DMS79 (cell line): ENCODE data around the gene HYAL1.
A peak's percentile ranks its signal among the peaks of the same experiment; 100 is the strongest.
"Not testable (repeated sequence)": the region's sequence is repeated elsewhere in the genome, so short reads cannot be mapped to it uniquely, and the experiment has no call there.

Source experiments
- DNase-seq: peaks from one replicate; lab custom pipeline; 2025; lab: John Stamatoyannopoulos, UW

Gene HYAL1

GRCh38 chr3:50272911-50273688, 30.3 kb downstream of the HYAL1 start:
- DNase-seq: peak; percentile 49

DNA sequence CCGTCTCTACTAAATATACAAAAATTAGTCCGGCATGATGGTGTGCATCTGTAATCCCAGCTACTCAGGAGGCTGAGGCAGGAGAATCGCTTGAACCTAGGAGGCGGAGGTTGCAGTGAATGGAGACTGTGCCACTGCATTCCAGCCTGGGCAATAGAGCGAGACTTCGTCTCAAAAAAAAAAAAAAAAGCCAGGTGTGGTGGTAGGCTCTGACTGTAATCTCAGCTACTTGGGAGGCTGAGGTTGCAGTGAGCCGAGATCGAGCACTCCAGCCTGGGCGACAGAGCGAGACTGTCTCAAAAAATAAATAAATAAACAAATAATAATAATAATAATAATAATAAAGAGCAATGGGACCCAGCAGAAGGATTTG, 30.9 kb downstream of the HYAL1 start:
- not testable (repeated sequence) for DNase-seq

DNA sequence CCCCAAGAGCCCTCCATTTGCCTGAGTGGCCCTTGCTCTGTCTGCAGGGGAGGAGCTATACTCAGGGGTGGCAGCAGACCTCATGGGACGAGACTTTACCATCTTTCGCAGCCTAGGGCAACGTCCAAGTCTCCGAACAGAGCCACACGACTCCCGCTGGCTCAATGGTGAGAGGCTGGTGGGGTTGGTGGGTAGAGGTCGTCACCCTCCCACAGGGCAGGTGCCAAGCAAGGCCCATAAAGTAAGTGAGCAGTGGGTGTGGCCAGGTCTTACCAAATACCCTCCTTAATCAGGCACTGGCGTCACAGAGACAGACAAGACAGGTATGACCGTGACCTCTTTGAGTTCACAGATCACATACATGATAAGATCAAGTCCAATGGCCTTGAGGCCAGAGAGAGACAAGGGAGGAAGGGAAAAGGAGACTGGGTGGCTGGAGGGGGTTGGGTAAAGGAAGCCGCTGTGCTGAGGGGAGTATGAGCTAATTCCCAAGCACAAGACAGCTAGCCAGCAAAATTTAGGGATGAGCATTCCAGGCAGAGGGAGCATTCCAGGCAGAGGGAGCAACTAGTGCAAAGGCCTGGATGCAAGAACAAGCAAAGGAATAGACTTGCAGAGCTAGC, 31.9 kb downstream of the HYAL1 start:
- DNase-seq: no peak

- no peak for DNase-seq
Observed at GRCh38 chr3:50270422-50271224, 32.8 kb downstream of the HYAL1 start.

- no peak for DNase-seq
Observed at GRCh38 chr3:50269977-50270413, 33.4 kb downstream of the HYAL1 start.

DNA sequence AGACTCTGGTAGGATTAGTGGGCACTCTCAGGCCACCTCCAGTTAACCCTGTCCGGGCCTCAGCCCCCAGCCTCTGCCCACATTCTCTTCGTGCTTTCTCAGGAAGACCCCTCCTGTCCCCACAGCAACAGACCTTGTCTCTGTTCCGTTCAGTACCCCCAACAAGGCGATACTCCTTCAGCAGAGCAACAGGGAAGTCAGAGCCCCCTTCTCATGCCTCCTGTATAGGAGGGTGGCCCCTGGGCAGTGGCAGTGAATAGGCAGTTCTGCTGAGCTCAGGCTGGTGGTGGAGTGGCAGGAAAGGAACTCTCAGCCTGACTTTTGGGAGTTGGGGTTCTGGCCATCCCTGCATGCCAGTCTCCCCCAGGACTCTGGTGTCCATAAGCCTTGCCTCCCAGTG, 33.9 kb downstream of the HYAL1 start:
- DNase-seq: no peak

- DNase-seq: no peak
Observed at GRCh38 chr3:50268703-50269451, 34.5 kb downstream of the HYAL1 start, which contains the start of gene SEMA3B. Gene SEMA3B (plus strand): TSS chr3:50269147. CDS start chr3:50269241, 94 bp downstream.

- no peak for DNase-seq
Observed at GRCh38 chr3:50268276-50268675, 35.1 kb downstream of the HYAL1 start.

DNA sequence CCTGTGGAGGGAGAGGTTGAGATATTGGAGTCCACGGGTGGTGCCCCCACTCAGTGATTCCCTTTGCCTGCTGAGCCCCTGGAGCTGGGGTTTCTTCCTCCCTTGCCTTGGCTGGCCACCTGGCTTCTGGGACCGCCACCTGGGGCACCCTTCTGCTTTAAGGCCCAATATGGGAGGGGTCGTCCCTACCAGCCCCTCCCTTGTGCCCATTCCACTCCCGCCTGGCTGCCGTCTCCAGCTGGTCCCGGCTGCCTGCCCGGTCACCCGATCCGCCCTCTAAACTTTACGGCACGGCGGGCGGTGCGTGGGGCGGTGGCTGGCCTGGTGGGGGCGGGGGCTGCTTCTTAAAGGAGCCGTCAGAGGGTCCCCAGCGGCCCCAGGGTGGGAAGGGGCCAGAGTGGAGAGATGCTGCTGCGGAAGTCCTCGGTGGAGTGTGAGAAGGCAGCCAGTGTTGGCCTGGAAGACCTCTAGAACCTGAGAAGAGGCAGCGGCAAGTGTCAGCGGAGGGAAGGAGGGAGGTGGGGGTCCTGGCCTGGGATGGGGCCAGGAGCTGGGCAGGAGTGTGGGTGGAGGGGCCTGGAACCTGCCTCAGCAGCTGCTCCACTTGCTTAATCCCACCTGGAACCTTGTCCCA, 36.0 kb downstream of the HYAL1 start:
- no peak for DNase-seq

DNA sequence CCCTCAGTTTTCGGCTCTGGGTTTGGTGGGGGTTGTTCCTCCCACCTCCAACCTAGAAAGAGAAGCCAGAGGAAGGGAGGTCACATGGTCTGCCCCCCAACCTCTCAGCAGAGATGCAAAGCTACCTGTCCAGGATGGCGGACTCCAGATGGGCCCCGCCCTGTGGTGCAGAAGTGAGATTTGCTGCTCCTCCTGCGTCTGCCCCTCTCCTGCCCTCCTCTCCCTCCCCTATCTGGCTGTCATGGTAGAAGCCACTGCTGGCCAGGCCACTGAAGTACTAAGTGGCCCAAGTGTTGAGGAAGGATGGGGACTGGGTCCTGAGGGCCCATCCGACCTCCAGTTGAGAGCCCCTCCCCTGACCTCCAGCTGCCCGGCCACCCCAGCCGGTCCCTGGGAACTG, 36.5 kb downstream of the HYAL1 start:
- DNase-seq: no peak

DNA sequence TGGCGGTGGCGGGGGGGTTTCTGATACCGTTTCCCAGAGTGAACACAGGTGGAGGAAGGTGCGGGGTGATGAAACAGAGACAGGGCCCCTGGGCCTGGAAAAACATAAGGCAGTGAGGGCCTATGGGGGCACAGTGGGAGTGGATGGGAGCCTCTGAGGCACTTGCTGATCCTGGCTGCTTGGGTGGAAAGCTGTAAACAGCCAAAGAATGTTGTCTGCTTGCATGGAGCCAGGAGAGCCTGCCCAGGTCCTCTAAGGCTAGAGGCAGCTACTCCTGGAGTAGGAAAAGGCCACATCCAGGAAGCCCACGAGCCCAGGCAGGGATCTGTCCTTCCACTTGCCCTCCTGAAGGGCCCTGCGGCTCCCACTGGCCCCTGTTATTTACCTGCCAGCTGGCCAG, 37.4 kb downstream of the HYAL1 start:
- no peak for DNase-seq

- DNase-seq: no peak
Observed at GRCh38 chr3:50265571-50265970, 37.8 kb downstream of the HYAL1 start.

- DNase-seq: no peak
Observed at GRCh38 chr3:50264964-50265485, 38.3 kb downstream of the HYAL1 start.

GRCh38 chr3:50264383-50264963, 38.9 kb downstream of the HYAL1 start:
- DNase-seq: no peak

DNA sequence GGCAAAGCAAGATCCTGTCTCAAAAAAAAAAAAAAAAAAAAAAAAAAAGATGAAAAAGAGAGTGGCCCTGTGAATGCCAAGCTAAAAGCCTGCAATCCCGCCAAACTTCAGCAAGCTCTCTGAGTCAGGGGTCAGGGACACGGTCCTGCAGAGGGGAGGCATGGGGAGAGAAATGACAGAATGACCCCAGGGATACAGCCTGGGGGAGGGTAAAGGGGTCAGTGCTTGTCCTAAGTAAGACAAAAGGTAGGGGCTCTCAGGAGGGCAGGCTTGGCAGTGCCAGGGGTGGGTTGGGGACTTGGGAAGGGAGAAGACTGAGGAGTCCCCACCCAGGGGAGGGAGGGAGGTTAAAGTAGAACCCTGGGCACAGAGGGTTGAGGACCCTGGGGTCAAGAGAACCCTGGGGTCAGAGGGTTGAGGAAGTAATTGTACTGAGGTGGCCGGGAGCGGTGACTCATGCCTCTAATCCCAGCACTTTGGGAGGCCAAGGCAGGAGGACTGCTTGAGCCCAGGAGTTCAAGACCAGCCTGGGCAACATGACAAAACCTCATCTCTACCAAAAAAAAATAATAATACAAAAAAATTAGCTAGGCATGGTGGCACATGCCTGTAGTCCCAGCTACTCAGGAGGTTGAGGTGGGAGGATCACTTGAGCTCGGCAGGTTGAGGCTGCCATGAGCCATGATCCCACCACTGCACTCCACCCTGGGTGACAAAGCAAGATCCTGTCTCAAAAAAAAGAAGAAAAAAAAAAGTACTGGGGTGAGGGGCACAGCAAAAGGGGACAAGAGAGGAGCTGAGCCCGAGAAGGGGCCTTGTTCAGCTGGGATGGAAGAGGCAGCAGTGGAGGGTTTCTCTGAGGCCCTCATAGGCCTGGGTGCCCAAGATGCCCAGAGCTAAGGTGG, 39.6 kb downstream of the HYAL1 start:
- no peak for DNase-seq

- DNase-seq: no peak
Observed at GRCh38 chr3:50262778-50263177, 40.6 kb downstream of the HYAL1 start.

- DNase-seq: not testable (repeated sequence)
Observed at GRCh38 chr3:50262200-50262599, 41.2 kb downstream of the HYAL1 start.

- DNase-seq: no peak
Observed at GRCh38 chr3:50261505-50261904, 41.9 kb downstream of the HYAL1 start.

DNA sequence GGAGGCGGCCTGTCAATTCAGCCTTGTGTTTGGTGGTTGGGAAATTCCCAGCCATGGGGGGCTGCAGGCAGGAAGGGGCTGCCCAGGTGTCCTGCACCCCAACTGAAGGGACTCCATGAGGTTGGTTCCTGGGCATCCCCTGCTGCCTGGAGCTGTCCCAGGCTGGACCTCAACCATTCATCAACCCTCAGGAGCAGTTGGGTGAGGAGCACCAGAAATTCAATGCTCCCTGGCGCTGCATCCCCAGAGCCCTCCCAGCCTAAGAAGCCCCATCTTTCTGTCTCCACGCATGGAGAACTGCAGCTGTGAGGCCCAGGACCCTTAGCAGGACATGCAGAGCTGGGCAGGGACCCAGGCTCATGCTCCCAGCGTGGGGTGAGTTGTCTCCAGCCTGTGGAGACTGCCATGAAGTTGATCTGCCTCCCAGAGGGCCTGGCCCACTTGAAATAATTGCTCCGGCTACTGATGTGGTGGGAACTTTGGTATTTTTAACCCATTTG, 42.4 kb downstream of the HYAL1 start:
- DNase-seq: no peak
